Measurements from ENCODE around the gene COX18. TPM values are rescaled to one million over a fixed set of nuclear protein-coding genes. Genes with fewer than 3 reads are reported as not detected.
A peak's percentile ranks its signal among the peaks of the same experiment; 100 is the strongest.

COX18 gene
- total and polyA plus RNA-seq, 4 experiments from 2014 or later = 4.4 to 14.6 (median 9.8) TPM

DNA sequence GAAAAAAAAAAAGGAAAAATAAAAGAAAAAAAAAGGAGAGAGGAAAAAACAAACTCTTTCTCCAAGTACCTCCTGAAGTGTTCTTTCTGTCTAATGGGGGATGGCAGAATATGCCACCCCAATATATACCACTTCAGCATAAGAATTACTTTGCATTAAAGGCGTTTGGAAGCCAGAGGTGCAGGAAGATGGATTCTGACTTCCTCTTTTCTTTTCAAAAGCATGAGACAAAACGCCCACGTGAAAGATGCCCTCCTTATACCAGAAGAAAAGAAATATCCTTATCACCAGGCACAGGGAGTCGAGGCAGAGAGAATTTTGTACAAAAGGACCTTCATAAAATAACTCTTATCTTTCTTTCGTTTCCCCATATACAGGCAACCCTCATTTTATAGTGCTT lies 40.9 kb downstream of the COX18 start:
- DNase-seq = no peak
- Histone ChIP-seq H3K9me3 (ENCODE audit: control insufficient read depth in 1 of 2, low read length in 2 of 2) (no peaks in the 10 kb centered on the region), H3K4me1 (ENCODE audit: insufficient read depth, low read length) (no peaks in the 10 kb centered on the region), H3K27ac (ENCODE audit: low read depth, low read length) (no peak overlapping the region), H3K27me3 (ENCODE audit: insufficient read depth, low read length) (no peaks in the 10 kb centered on the region), H3K36me3 (ENCODE audit: insufficient read depth, low read length) (no peaks in the 10 kb centered on the region), H3K4me3 (ENCODE audit: low read length in 2 of 2) (no peak overlapping the region)
- no peak overlapping the region for H3K4me3 Mint-ChIP-seq
- no peaks in the 10 kb centered on the region for H3K9me3 Mint-ChIP-seq
- peaks cover 0 to 3% of the 10 kb centered on the region in 2 donors for H3K27me3 Mint-ChIP-seq
- CTCF ChIA-PET (ENCODE audit: partially characterized antibody) = no interaction called here
- no peaks in the 10 kb centered on the region for H3K36me3 Mint-ChIP-seq
- H3K27ac Mint-ChIP-seq = no peak overlapping the region
- POLR2A ChIA-PET (ENCODE audit: partially characterized antibody) = no interaction called here
- peaks cover 0 to 2% (median under 1%) of the 10 kb centered on the region in 4 donors for H3K4me1 Mint-ChIP-seq
- intact Hi-C loops (cut with micrococcal nuclease) = no loop called here

DNA sequence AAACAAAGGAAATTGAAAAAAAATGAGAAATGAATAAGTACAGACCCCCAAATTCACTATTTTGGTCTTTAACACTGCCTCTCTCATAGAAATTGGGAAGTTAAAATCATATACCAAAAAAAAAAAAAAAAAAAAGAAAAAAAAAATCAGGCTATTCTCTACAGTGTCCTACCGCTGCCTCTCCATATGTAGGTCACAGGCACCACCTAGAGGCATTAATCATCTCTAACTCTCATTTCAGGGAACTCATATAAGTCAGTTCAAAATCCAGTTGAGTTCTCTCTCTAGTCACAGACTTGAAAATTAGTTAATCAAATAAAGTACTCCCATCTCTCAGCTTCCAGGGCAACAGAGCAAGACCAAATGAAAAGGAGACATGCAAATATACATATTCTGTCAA lies 47.9 kb downstream of the COX18 start:
- Mint-ChIP-seq H3K4me3 (no peak overlapping the region), H3K4me1 (peaks cover 0 to 5% (median under 1%) of the 10 kb centered on the region in 4 donors), H3K36me3 (no peaks in the 10 kb centered on the region), H3K27ac (no peak overlapping the region), H3K9me3 (no peaks in the 10 kb centered on the region), H3K27me3 (peaks cover 3 to 11% of the 10 kb centered on the region in 2 donors)
- H3K27ac ChIP-seq (ENCODE audit: low read depth, low read length) = no peak overlapping the region
- no peaks in the 10 kb centered on the region for H3K4me1 ChIP-seq (ENCODE audit: insufficient read depth, low read length)
- CTCF ChIA-PET (ENCODE audit: partially characterized antibody) = interaction anchor here (0.9 kb wide), 1 partner anchor 233 kb away, joined by 4 read pairs; no protein-coding TSS in a partner anchor
- no peaks in the 10 kb centered on the region for H3K9me3 ChIP-seq (ENCODE audit: control insufficient read depth in 1 of 2, low read length in 2 of 2)
- DNase-seq = no peak
- POLR2A ChIA-PET (ENCODE audit: partially characterized antibody) = no interaction called here
- no peaks in the 10 kb centered on the region for H3K27me3 ChIP-seq (ENCODE audit: insufficient read depth, low read length)
- H3K36me3 ChIP-seq (ENCODE audit: insufficient read depth, low read length) = no peaks in the 10 kb centered on the region
- intact Hi-C loops (cut with micrococcal nuclease) = no loop called here
- H3K4me3 ChIP-seq (ENCODE audit: low read length in 2 of 2) = no peak overlapping the region

DNA sequence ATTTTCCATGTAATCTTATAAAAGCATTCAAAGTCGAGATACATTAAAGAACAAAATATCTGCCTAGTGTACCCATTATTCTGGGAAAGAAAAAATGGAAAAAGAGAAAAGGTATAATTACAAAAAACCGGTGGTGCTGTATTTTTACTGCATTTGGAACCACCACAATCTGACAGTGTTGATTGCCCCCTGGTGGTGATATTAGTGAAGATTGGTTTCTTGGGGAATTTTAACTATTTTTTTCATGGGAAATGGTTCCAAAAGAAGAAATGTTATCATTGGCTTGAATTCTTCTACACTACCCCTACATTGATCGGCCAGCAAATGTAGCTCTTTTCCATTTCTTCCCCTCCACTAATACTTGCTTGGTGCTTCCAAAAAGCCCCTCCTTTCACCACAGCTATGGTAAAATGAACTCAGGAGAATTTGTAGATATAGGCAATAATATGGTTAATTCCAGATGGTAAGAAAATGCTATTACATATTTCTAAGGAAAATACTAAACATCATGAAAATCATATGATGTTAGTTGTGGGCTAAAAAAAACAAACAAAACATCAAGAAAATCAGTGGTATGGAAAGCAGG lies 50.0 kb downstream of the COX18 start:
- Histone ChIP-seq H3K9me3 (ENCODE audit: control insufficient read depth in 1 of 2, low read length in 2 of 2) (no peaks in the 10 kb centered on the region), H3K36me3 (ENCODE audit: insufficient read depth, low read length) (no peaks in the 10 kb centered on the region), H3K27ac (ENCODE audit: low read depth, low read length) (no peak overlapping the region), H3K4me1 (ENCODE audit: insufficient read depth, low read length) (no peaks in the 10 kb centered on the region), H3K27me3 (ENCODE audit: insufficient read depth, low read length) (no peaks in the 10 kb centered on the region), H3K4me3 (ENCODE audit: low read length in 2 of 2) (no peak overlapping the region)
- intact Hi-C loops (cut with micrococcal nuclease) = no loop called here
- H3K27ac Mint-ChIP-seq = no peak overlapping the region
- DNase-seq = peak in 4 of 5 donors; percentile 19 to 28 (median 26)
- POLR2A ChIA-PET (ENCODE audit: partially characterized antibody) = no interaction called here
- no peaks in the 10 kb centered on the region for H3K36me3 Mint-ChIP-seq
- H3K4me3 Mint-ChIP-seq = no peak overlapping the region
- peaks cover 3 to 10% of the 10 kb centered on the region in 2 donors for H3K27me3 Mint-ChIP-seq
- H3K9me3 Mint-ChIP-seq = no peaks in the 10 kb centered on the region
- CTCF ChIA-PET (ENCODE audit: partially characterized antibody) = interaction anchor here (0.9 kb wide), 1 partner anchor 43 kb away, joined by 3 read pairs; no protein-coding TSS in a partner anchor
- H3K4me1 Mint-ChIP-seq = peaks cover 0 to 4% (median under 1%) of the 10 kb centered on the region in 4 donors

DNA sequence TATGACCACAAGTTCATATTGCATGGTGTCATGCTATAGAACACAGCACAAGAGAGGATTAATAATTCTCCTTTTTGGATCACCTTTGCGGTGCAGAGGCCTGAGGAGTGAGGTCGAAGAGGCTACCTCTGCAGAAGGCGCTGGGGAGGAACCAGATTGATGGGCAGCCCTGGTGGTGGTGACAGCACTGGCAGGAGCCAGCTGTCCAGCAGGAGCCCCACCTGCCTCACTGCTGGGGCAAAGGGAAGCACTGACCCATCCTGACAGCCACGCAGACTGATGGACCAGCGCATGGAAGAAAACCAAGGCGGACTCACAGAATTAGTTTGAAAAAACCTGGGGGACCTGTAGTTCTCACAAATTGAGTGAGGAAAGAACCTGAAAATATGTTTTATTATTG lies 50.9 kb downstream of the COX18 start:
- Mint-ChIP-seq H3K27ac (no peak overlapping the region), H3K9me3 (no peaks in the 10 kb centered on the region), H3K4me3 (no peak overlapping the region), H3K4me1 (peaks cover 0 to 3% (median 0%) of the 10 kb centered on the region in 4 donors), H3K36me3 (no peaks in the 10 kb centered on the region), H3K27me3 (peaks cover 3 to 8% of the 10 kb centered on the region in 2 donors)
- Histone ChIP-seq H3K27me3 (ENCODE audit: insufficient read depth, low read length) (no peaks in the 10 kb centered on the region), H3K9me3 (ENCODE audit: control insufficient read depth in 1 of 2, low read length in 2 of 2) (no peaks in the 10 kb centered on the region), H3K4me3 (ENCODE audit: low read length in 2 of 2) (no peak overlapping the region), H3K4me1 (ENCODE audit: insufficient read depth, low read length) (no peaks in the 10 kb centered on the region), H3K36me3 (ENCODE audit: insufficient read depth, low read length) (no peaks in the 10 kb centered on the region), H3K27ac (ENCODE audit: low read depth, low read length) (no peak overlapping the region)
- CTCF ChIA-PET (ENCODE audit: partially characterized antibody) = no interaction called here
- no peak for DNase-seq
- POLR2A ChIA-PET (ENCODE audit: partially characterized antibody) = no interaction called here
- intact Hi-C loops (cut with micrococcal nuclease) = no loop called here

DNA sequence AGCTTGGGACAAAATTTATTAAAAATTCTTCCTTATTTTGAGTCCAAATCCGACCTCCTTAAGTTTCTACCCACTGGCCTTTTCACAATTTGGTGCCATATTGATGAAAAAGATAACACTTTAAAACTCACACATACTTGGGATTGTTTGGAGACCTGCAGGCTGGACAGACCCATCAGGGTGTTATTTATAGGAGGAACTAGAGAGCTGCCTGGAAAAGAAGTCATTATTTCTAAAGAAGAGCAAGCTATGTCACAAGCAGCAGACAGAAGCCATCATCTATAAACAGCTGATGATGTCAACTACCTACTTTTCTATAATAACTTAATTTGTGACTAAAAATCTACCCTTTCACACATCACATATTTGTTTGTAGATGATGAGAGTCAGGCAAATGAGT lies 56.2 kb downstream of the COX18 start:
- Mint-ChIP-seq H3K9me3 (peaks cover 0 to 12% (median 7%) of the 10 kb centered on the region in 8 donors), H3K36me3 (no peaks in the 10 kb centered on the region), H3K4me1 (no peaks in the 10 kb centered on the region), H3K27me3 (peaks cover 3 to 8% of the 10 kb centered on the region in 2 donors), H3K4me3 (no peak overlapping the region), H3K27ac (no peak overlapping the region)
- ChIA-PET POLR2A (ENCODE audit: partially characterized antibody) (no interaction called here), CTCF (ENCODE audit: partially characterized antibody) (no interaction called here)
- no peaks in the 10 kb centered on the region for H3K4me1 ChIP-seq (ENCODE audit: insufficient read depth, low read length)
- no peak overlapping the region for H3K4me3 ChIP-seq (ENCODE audit: low read length in 2 of 2)
- no peaks in the 10 kb centered on the region for H3K27me3 ChIP-seq (ENCODE audit: insufficient read depth, low read length)
- no peak overlapping the region for H3K27ac ChIP-seq (ENCODE audit: low read depth, low read length)
- DNase-seq = no peak
- H3K9me3 ChIP-seq (ENCODE audit: control insufficient read depth in 1 of 2, low read length in 2 of 2) = no peaks in the 10 kb centered on the region
- H3K36me3 ChIP-seq (ENCODE audit: insufficient read depth, low read length) = no peaks in the 10 kb centered on the region
- intact Hi-C loops (cut with micrococcal nuclease) = no loop called here

DNA sequence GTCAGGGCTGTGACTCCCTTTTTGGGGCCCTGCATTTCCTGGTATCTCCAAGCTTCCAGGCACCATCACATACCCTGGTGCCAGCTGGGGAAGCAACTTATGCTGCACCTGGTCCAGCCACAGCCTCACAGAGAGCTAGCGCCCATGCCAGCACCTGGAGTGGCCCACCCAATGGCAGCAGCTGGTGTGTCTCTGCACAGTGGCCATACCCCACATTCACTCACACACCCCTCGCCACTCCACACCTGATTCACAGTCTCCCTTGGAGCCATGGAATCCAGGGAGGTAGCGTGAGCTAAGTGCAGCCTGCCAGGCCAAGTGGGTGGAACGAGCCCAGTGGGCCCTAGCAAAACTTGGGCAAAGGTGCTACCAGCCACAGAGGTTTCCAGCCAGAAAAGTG lies 56.8 kb downstream of the COX18 start:
- CTCF ChIA-PET (ENCODE audit: partially characterized antibody) = no interaction called here
- Mint-ChIP-seq H3K4me3 (no peak overlapping the region), H3K36me3 (no peaks in the 10 kb centered on the region), H3K27me3 (peaks cover 3 to 10% of the 10 kb centered on the region in 2 donors), H3K4me1 (no peaks in the 10 kb centered on the region), H3K9me3 (peaks cover 0 to 12% (median 7%) of the 10 kb centered on the region in 8 donors), H3K27ac (no peak overlapping the region)
- POLR2A ChIA-PET (ENCODE audit: partially characterized antibody) = no interaction called here
- H3K36me3 ChIP-seq (ENCODE audit: insufficient read depth, low read length) = no peaks in the 10 kb centered on the region
- intact Hi-C loops (cut with micrococcal nuclease) = no loop called here
- no peak overlapping the region for H3K4me3 ChIP-seq (ENCODE audit: low read length in 2 of 2)
- no peaks in the 10 kb centered on the region for H3K9me3 ChIP-seq (ENCODE audit: control insufficient read depth in 1 of 2, low read length in 2 of 2)
- H3K4me1 ChIP-seq (ENCODE audit: insufficient read depth, low read length) = no peaks in the 10 kb centered on the region
- DNase-seq = no peak
- H3K27ac ChIP-seq (ENCODE audit: low read depth, low read length) = no peak overlapping the region
- H3K27me3 ChIP-seq (ENCODE audit: insufficient read depth, low read length) = no peaks in the 10 kb centered on the region

DNA sequence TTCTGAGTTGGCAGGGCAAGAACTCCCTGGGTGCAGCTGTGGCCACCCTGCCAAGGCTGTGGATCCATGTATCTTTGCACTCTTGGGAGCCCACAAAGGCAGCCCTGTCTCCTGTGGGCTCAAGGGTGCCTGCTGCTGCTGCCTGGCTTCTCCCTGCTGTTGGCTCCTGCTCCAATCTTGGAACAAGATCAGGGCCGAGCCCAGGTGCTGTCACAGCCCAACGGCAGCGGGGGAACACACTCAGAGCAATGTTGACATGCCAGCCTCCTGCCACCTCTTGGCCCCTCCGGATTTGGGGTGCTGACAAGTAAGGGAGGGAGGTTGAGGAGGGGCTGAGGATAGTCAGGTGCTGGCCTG lies 57.9 kb downstream of the COX18 start:
- no peak for DNase-seq
- Histone ChIP-seq H3K9me3 (ENCODE audit: control insufficient read depth in 1 of 2, low read length in 2 of 2) (no peaks in the 10 kb centered on the region), H3K4me1 (ENCODE audit: insufficient read depth, low read length) (no peaks in the 10 kb centered on the region), H3K27ac (ENCODE audit: low read depth, low read length) (no peak overlapping the region), H3K4me3 (ENCODE audit: low read length in 2 of 2) (no peak overlapping the region), H3K27me3 (ENCODE audit: insufficient read depth, low read length) (no peaks in the 10 kb centered on the region), H3K36me3 (ENCODE audit: insufficient read depth, low read length) (no peaks in the 10 kb centered on the region)
- POLR2A ChIA-PET (ENCODE audit: partially characterized antibody) = no interaction called here
- CTCF ChIA-PET (ENCODE audit: partially characterized antibody) = no interaction called here
- H3K4me1 Mint-ChIP-seq = no peaks in the 10 kb centered on the region
- intact Hi-C loops (cut with micrococcal nuclease) = no loop called here
- no peak overlapping the region for H3K27ac Mint-ChIP-seq
- peaks cover 3 to 13% of the 10 kb centered on the region in 2 donors for H3K27me3 Mint-ChIP-seq
- peaks cover 0 to 12% (median 7%) of the 10 kb centered on the region in 8 donors for H3K9me3 Mint-ChIP-seq
- peak overlapping the region in 1 of 8 donors; percentile 66 for H3K4me3 Mint-ChIP-seq
- H3K36me3 Mint-ChIP-seq = no peaks in the 10 kb centered on the region

Measured in CD4-positive, alpha-beta memory T cell (primary cell).